Prostate gland (tissue), 2 donors: ENCODE results near the gene PPP4R1.
"Not testable (repeated sequence)": the region's sequence is repeated elsewhere in the genome, so short reads cannot be mapped to it uniquely, and the experiment has no call there.

Source experiments
- POLR2A ChIP-seq: fragments of 450-650 bp; IDR thresholded peaks from one replicate; pipeline ENCODE4 v1.6.1; 2016; ENCODE audit warnings: antibody characterized with exemption, mild to moderate bottlenecking
- POLR2AphosphoS5 ChIP-seq: sonication (generic); formaldehyde crosslinking; IDR thresholded peaks from one replicate; pipeline ENCODE4 v1.6.1; 2017; ENCODE audit warnings: antibody characterized with exemption
- TF ChIP-seq, protein P1 (sequence below), 4 experiments: fragments of 200-600 bp in 2 of 4; fragments of 450-650 bp in 2 of 4; sonication (generic) in 2 of 4; IDR thresholded peaks; 1 replicate in 3 of 4; 2 replicates in 1 of 4; pipeline ENCODE4 v1.5.1; 2016 to 2019; ENCODE audit warnings: antibody characterized with exemption in 4 of 4, mild to moderate bottlenecking in 2 of 4, moderate library complexity in 2 of 4

DNA sequence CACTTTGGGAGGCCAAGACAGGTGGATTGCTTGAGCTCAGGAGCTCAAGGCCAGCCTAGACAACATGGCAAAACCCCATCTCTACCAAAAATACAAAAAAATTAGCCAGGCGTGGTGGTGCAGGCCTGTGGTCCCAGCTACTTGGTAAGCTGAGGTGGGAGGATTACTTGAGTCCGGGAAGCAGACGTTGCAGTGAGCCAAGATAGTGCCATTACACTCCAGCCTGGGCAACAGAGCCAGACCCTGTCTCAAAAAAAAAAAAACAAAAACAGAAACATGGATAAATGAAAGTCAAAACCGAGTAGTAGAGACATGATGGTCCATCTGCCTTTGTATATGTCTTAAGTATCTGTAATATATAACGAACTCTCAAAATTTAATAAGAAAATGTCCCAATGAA lies 7.2 kb downstream of the PPP4R1 start:
- TF ChIP-seq, protein P1, sequence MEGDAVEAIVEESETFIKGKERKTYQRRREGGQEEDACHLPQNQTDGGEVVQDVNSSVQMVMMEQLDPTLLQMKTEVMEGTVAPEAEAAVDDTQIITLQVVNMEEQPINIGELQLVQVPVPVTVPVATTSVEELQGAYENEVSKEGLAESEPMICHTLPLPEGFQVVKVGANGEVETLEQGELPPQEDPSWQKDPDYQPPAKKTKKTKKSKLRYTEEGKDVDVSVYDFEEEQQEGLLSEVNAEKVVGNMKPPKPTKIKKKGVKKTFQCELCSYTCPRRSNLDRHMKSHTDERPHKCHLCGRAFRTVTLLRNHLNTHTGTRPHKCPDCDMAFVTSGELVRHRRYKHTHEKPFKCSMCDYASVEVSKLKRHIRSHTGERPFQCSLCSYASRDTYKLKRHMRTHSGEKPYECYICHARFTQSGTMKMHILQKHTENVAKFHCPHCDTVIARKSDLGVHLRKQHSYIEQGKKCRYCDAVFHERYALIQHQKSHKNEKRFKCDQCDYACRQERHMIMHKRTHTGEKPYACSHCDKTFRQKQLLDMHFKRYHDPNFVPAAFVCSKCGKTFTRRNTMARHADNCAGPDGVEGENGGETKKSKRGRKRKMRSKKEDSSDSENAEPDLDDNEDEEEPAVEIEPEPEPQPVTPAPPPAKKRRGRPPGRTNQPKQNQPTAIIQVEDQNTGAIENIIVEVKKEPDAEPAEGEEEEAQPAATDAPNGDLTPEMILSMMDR (IDR thresholded peaks at IDR 0.05) = not testable (repeated sequence)
- not testable (repeated sequence) for TF ChIP-seq POLR2A, POLR2AphosphoS5
